Esophagus squamous epithelium (tissue), 4 donors: Measurements from ENCODE around the gene UHMK1.

ENCODE experiments used
- CTCF ChIP-seq, 6 experiments: fragments of 450-650 bp in 4 of 6; fragments of 200-600 bp in 2 of 6; sonication (generic) in 2 of 6; IDR thresholded peaks; one replicate each; pipeline ENCODE4 v1.5.1; 2016 to 2019; ENCODE audit warnings: antibody characterized with exemption in 6 of 6, mild to moderate bottlenecking in 4 of 6, moderate library complexity in 4 of 6
- POLR2A ChIP-seq, 4 donors: fragments of 450-650 bp; IDR thresholded peaks; one replicate each; pipeline ENCODE4 v1.6.1; 2017; ENCODE audit warnings: antibody characterized with exemption in 4 of 4, mild to moderate bottlenecking in 4 of 4, moderate library complexity in 3 of 4

- TF ChIP-seq CTCF (IDR thresholded peaks at IDR 0.05) = no peak
- TF ChIP-seq POLR2A (IDR thresholded peaks at IDR 0.05) = no peak
Measured at GRCh38 chr1:162541619-162542141, 44.1 kb downstream of the UHMK1 start.
